ENCODE measurements around the gene OSBP2. TPM values are rescaled to one million over a fixed set of nuclear protein-coding genes. Genes with fewer than 3 reads are reported as not detected.

Gene OSBP2
- total and polyA plus RNA-seq, 2 of the 13 experiments (the other 11 are each of a cell fraction or from before 2014, with no cell fraction given): 5.0 to 7.7 TPM

GRCh38 chr22:30944986-30945385 is 250.3 kb downstream of the OSBP2 start (continued):
- TF ChIP-seq, protein P1, sequence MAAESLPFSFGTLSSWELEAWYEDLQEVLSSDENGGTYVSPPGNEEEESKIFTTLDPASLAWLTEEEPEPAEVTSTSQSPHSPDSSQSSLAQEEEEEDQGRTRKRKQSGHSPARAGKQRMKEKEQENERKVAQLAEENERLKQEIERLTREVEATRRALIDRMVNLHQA (CRISPR knock-in tag; IDR thresholded peaks at IDR 0.05): no peak
- TF ChIP-seq DBP (CRISPR knock-in tag; IDR thresholded peaks at IDR 0.05; ENCODE audit: not compliant biosample characterization): no peak
- TF ChIP-seq NFYB (CRISPR knock-in tag; IDR thresholded peaks at IDR 0.05): no peak

GRCh38 chr22:30945653-30946052 is 251.0 kb downstream of the OSBP2 start:
- intact Hi-C loops (cut with micrococcal nuclease; ENCODE audit: unreplicated experiment): loop anchor here (5.0 kb wide), 1 partner anchor 137 kb away; the partner anchor contains the start of gene SMTN
- CTCF ChIA-PET (ENCODE audit: low intra/inter-chr PET ratio, low total read pairs): no interaction called here
- H3K4me3 ChIP-seq (replicated peaks in 1 of 3; ENCODE audit: insufficient read depth in 1 of 3, low read depth in 2 of 3, low read length in 3 of 3): no peak overlapping the region
- H3K79me2 ChIP-seq (ENCODE audit: insufficient read depth, low read length): no peaks in the 10 kb centered on the region
- FAIRE-seq (no peak), DNase-seq (ENCODE audit: low spot score) (no peak), ATAC-seq (no peak)
- no peaks in the 10 kb centered on the region for H3K9me3 ChIP-seq (ENCODE audit: low read length)
- no peaks in the 10 kb centered on the region for H3K4me1 ChIP-seq (ENCODE audit: insufficient read depth, low read length)
- H3K27ac ChIP-seq (ENCODE audit: extremely low read length, insufficient read depth, low read length): no peak overlapping the region
- 100% methylated on average over 2 of the region's 2 CpGs for WGBS (ENCODE audit: low lambda C conversion rate)
- no peaks in the 10 kb centered on the region for H4K20me1 ChIP-seq (ENCODE audit: insufficient read depth, low read length)
- in situ Hi-C loops (cut with HindIII; ENCODE audit: extremely low pct_ligation_motif_present, low pct_unique_long_range_greater_than_20kb): no loop called here
- BruUV-seq (replicated peaks): no TSS peak
- no peak overlapping the region for H2AFZ ChIP-seq (ENCODE audit: low read length)
- no peak overlapping the region for H3K9ac ChIP-seq (ENCODE audit: insufficient read depth, low read depth, low read length)
- no peak overlapping the region for H3K4me2 ChIP-seq (ENCODE audit: low read depth, low read length)
- peaks cover 49 to 98% of the 10 kb centered on the region in 2 experiments for H3K36me3 ChIP-seq (replicated peaks in 1 of 2; ENCODE audit: control insufficient read depth in 1 of 2, insufficient read depth in 2 of 2, low read length in 2 of 2)
- POLR2A ChIA-PET: interaction anchor here (1.3 kb wide), 1 partner anchor 135 kb away, joined by 3 read pairs; the partner anchor contains the start of gene SMTN
- H3K27me3 ChIP-seq (ENCODE audit: control insufficient read depth in 1 of 2, insufficient read depth in 2 of 2, low read length in 2 of 2): no peaks in the 10 kb centered on the region
- TF ChIP-seq IKZF1 (IDR thresholded peaks at IDR 0.05): no peak
- no peak for TF ChIP-seq MEIS1 (CRISPR knock-in tag; IDR thresholded peaks at IDR 0.05; ENCODE audit: borderline replicate concordance)
- no peak for TF ChIP-seq ATF3 (CRISPR knock-in tag; IDR thresholded peaks at IDR 0.05)
- no peak for TF ChIP-seq HOMEZ (CRISPR knock-in tag; IDR thresholded peaks at IDR 0.05; ENCODE audit: low read depth)
- TF ChIP-seq FOXA3 (CRISPR knock-in tag; IDR thresholded peaks at IDR 0.05): no peak
- TF ChIP-seq RNF2 (conservative IDR thresholded peaks at IDR 0.05; ENCODE audit: low read depth): no peak
- no peak for TF ChIP-seq ZNF740 (CRISPR knock-in tag; IDR thresholded peaks at IDR 0.05)
- no peak for TF ChIP-seq MEF2D (CRISPR knock-in tag; IDR thresholded peaks at IDR 0.05)
- no peak for TF ChIP-seq PHB2 (IDR thresholded peaks at IDR 0.05; ENCODE audit: partially characterized antibody)
- TF ChIP-seq ZNF609 (CRISPR knock-in tag; IDR thresholded peaks at IDR 0.05; ENCODE audit: borderline replicate concordance): no peak
- TF ChIP-seq ZNF430 (CRISPR knock-in tag; IDR thresholded peaks at IDR 0.05): no peak
- no peak for TF ChIP-seq U2AF1 (optimal IDR thresholded peaks at IDR 0.05; ENCODE audit: low read depth, low read length)
- TF ChIP-seq KDM5A (IDR thresholded peaks at IDR 0.05; ENCODE audit: borderline replicate concordance, low read length): no peak
